ENCODE data around the gene C6orf47. TPM values are rescaled to one million over a fixed set of nuclear protein-coding genes. Genes with fewer than 3 reads are reported as not detected.

Gene C6orf47
- total and polyA plus RNA-seq, 2 of the 13 experiments (the other 11 are each of a cell fraction or from before 2014, with no cell fraction given): 1.7 to 18.1 TPM

- TF ChIP-seq ZNF773 (CRISPR knock-in tag; IDR thresholded peaks at IDR 0.05; ENCODE audit: borderline replicate concordance) (0 out of 2 replicates have a peak, but pooled peaks have one; percentile 10), WIZ (CRISPR knock-in tag; IDR thresholded peaks at IDR 0.05) (peak; percentile 69; the same call in 1 of the 2 replicates), ZNF543 (CRISPR knock-in tag; IDR thresholded peaks at IDR 0.05) (no peak), HDAC2 (CRISPR knock-in tag; IDR thresholded peaks at IDR 0.05) (peak; percentile 57; the same call in 1 of the 2 replicates), PRPF4 (IDR thresholded peaks at IDR 0.05; ENCODE audit: low read depth, low read length, poor library complexity, severe bottlenecking) (no peak), ATF3 (CRISPR knock-in tag; IDR thresholded peaks at IDR 0.05) (peak; percentile 33; the same call in 1 of the 2 replicates), CREM (IDR thresholded peaks at IDR 0.05) (peak; percentile 59), CREM (CRISPR knock-in tag; IDR thresholded peaks at IDR 0.05) (no peak), ZNF737 (CRISPR knock-in tag; IDR thresholded peaks at IDR 0.05; ENCODE audit: borderline replicate concordance) (0 out of 2 replicates have a peak, but pooled peaks have one; percentile 24), HMGA1 (CRISPR knock-in tag; conservative IDR thresholded peaks at IDR 0.05) (no peak), FOSL1 (CRISPR knock-in tag; IDR thresholded peaks at IDR 0.05; ENCODE audit: borderline replicate concordance) (no peak), PTBP1 (IDR thresholded peaks at IDR 0.05; ENCODE audit: low read depth, low read length, poor library complexity, severe bottlenecking) (peak; percentile 31), ATRX (CRISPR knock-in tag; IDR thresholded peaks at IDR 0.05; ENCODE audit: borderline replicate concordance) (no peak), SOX13 (IDR thresholded peaks at IDR 0.05) (no peak), SOX13 (CRISPR knock-in tag; conservative IDR thresholded peaks at IDR 0.05 in 1 of 2, IDR thresholded peaks at IDR 0.05 in 1 of 2) (peak in 1 of 2 experiments; percentile 14; a peak in 2 of 4 replicates), ZNF878 (CRISPR knock-in tag; IDR thresholded peaks at IDR 0.05) (peak; percentile 88; the same call in 1 of the 2 replicates), ZNF382 (CRISPR knock-in tag; IDR thresholded peaks at IDR 0.05; ENCODE audit: borderline replicate concordance) (no peak), ARNTL (CRISPR knock-in tag; IDR thresholded peaks at IDR 0.05) (peak; percentile 21; the same call in 1 of the 2 replicates), ZNF768 (CRISPR knock-in tag; IDR thresholded peaks at IDR 0.05) (no peak), ZNF333 (CRISPR knock-in tag; IDR thresholded peaks at IDR 0.05; ENCODE audit: borderline replicate concordance) (no peak), HCFC1 (IDR thresholded peaks at IDR 0.05; ENCODE audit: low read depth, low read length) (peak; percentile 46; the same call in 1 of the 2 replicates), ZBTB7A (CRISPR knock-in tag; IDR thresholded peaks at IDR 0.05) (peak; percentile 52), HHEX (CRISPR knock-in tag; IDR thresholded peaks at IDR 0.05) (peak; percentile 46), GZF1 (CRISPR knock-in tag; IDR thresholded peaks at IDR 0.05) (no peak), REL (CRISPR knock-in tag; conservative IDR thresholded peaks at IDR 0.05) (no peak), ZNF430 (CRISPR knock-in tag; IDR thresholded peaks at IDR 0.05) (0 out of 2 replicates have a peak, but pooled peaks have one; percentile 40), ZBTB39 (CRISPR knock-in tag; IDR thresholded peaks at IDR 0.05) (no peak; the same call in 1 of the 2 replicates), MEIS2 (CRISPR knock-in tag; IDR thresholded peaks at IDR 0.05) (no peak)
- TF ChIP-seq, protein P1, sequence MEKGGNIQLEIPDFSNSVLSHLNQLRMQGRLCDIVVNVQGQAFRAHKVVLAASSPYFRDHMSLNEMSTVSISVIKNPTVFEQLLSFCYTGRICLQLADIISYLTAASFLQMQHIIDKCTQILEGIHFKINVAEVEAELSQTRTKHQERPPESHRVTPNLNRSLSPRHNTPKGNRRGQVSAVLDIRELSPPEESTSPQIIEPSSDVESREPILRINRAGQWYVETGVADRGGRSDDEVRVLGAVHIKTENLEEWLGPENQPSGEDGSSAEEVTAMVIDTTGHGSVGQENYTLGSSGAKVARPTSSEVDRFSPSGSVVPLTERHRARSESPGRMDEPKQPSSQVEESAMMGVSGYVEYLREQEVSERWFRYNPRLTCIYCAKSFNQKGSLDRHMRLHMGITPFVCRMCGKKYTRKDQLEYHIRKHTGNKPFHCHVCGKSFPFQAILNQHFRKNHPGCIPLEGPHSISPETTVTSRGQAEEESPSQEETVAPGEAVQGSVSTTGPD (CRISPR knock-in tag; IDR thresholded peaks at IDR 0.05): no peak
Measured at GRCh38 chr6:31664790-31665500, 4.4 kb upstream of the C6orf47 start, which contains the start of gene GPANK1 (continued).

Measured in HepG2 (cell line).